Measurements from ENCODE around the gene SECTM1.

SECTM1 gene

GRCh38 chr17:82327289-82327688 is 6.3 kb downstream of the SECTM1 start:
- DNase-seq = no peak

GRCh38 chr17:82325286-82326180 is 8.0 kb downstream of the SECTM1 start:
- no peak for DNase-seq

- DNase-seq = no peak
Measured at GRCh38 chr17:82324566-82325285, 8.8 kb downstream of the SECTM1 start.

- no peak for DNase-seq
Measured at GRCh38 chr17:82323514-82324234, 9.9 kb downstream of the SECTM1 start.

GRCh38 chr17:82322526-82323453 is 10.8 kb downstream of the SECTM1 start:
- DNase-seq = no peak

GRCh38 chr17:82321947-82322466 is 11.6 kb downstream of the SECTM1 start:
- no peak for DNase-seq

- DNase-seq = no peak
Measured at GRCh38 chr17:82320956-82321927, 12.3 kb downstream of the SECTM1 start.

- DNase-seq = no peak
Measured at GRCh38 chr17:82320140-82320840, 13.3 kb downstream of the SECTM1 start.

- no peak for DNase-seq
Measured at GRCh38 chr17:82319619-82320062, 13.9 kb downstream of the SECTM1 start.

GRCh38 chr17:82318772-82319606 is 14.6 kb downstream of the SECTM1 start:
- no peak for DNase-seq

- no peak for DNase-seq
Measured at GRCh38 chr17:82318169-82318498, 15.4 kb downstream of the SECTM1 start.

GRCh38 chr17:82317394-82318168 is 16.0 kb downstream of the SECTM1 start, which contains the start of gene CD7:
CD7 (minus strand) TSS chr17:82317608; CDS start chr17:82317495, 113 bp downstream.
- no peak for DNase-seq

GRCh38 chr17:82316651-82317393 is 16.7 kb downstream of the SECTM1 start:
- DNase-seq = no peak

GRCh38 chr17:82315703-82316358 is 17.7 kb downstream of the SECTM1 start:
- no peak for DNase-seq

GRCh38 chr17:82314727-82315605 is 18.6 kb downstream of the SECTM1 start:
- DNase-seq = no peak

Measured in EL (cell line).